IgD-negative memory B cell (primary cell): ENCODE results near the gene ARL2. TPM values are rescaled to one million over a fixed set of nuclear protein-coding genes. Genes with fewer than 3 reads are reported as not detected.
"Not testable (repeated sequence)": the region's sequence is repeated elsewhere in the genome, so short reads cannot be mapped to it uniquely, and the experiment has no call there.

Experiments
- H3K27ac Mint-ChIP-seq, 3 donors: one replicate each; pipeline ENCODE4 v1.8.0; 2020 to 2022; ENCODE audit warnings: mild to moderate bottlenecking in 3 of 3, mixed read lengths in 3 of 3, moderate library complexity in 1 of 3
- H3K27me3 Mint-ChIP-seq: one replicate; pipeline ENCODE4 v1.8.0; 2021; ENCODE audit warnings: mixed read lengths
- H3K36me3 Mint-ChIP-seq: one replicate; pipeline ENCODE4 v1.8.0; 2020; ENCODE audit warnings: mild to moderate bottlenecking, mixed read lengths
- H3K4me1 Mint-ChIP-seq, 3 donors: one replicate each; pipeline ENCODE4 v1.8.0; 2020 to 2022; ENCODE audit warnings: mixed read lengths in 3 of 3, mild to moderate bottlenecking in 1 of 3
- H3K4me3 Mint-ChIP-seq, 4 donors: one replicate each; pipeline ENCODE4 v1.8.0; 2020 to 2022; ENCODE audit warnings: mild to moderate bottlenecking in 4 of 4, mixed read lengths in 4 of 4, moderate library complexity in 3 of 4
- H3K9me3 Mint-ChIP-seq, 3 donors: one replicate each; pipeline ENCODE4 v1.8.0; 2020 to 2021; ENCODE audit warnings: mixed read lengths in 3 of 3, mild to moderate bottlenecking in 1 of 3
- polyA plus RNA-seq: library from polyadenylated mRNA; unstranded; fragments of 300-500 nt; fragmentation: Illumina TruSeq; gene quantifications from one replicate; pipeline ENCODE4 v1.2.3, GENCODE V29; 2021

The ARL2 gene
- 100 TPM for polyA plus RNA-seq

- Mint-ChIP-seq H3K27ac (peak within 1 kb of the TSS; percentile 96 to 99 (median 98)), H3K4me1 (peaks cover 18 to 24% (median 19%) of the 10 kb centered on the region in 3 donors), H3K9me3 (no peaks in the 10 kb centered on the region), H3K4me3 (peak within 1 kb of the TSS; percentile 85 to 98 (median 96)), H3K27me3 (no peaks in the 10 kb centered on the region), H3K36me3 (no peaks in the 10 kb centered on the region)
Measured at GRCh38 chr11:65013888-65014725, at the start of gene ARL2. Gene ARL2, plus strand, starts transcription at chr11:65014160. Its CDS starts 48 bp downstream, at chr11:65014208.

- Mint-ChIP-seq H3K9me3 (no peaks in the 10 kb centered on the region), H3K27me3 (no peaks in the 10 kb centered on the region), H3K4me3 (no peak overlapping the region), H3K4me1 (peaks cover 7 to 10% (median 10%) of the 10 kb centered on the region in 3 donors), H3K36me3 (peaks cover 5% of the 10 kb centered on the region), H3K27ac (no peak overlapping the region)
Measured at GRCh38 chr11:64967375-64967774, 46.6 kb upstream of the ARL2 start.

- no peaks in the 10 kb centered on the region for H3K27me3 Mint-ChIP-seq
- no peaks in the 10 kb centered on the region for H3K9me3 Mint-ChIP-seq
- H3K4me3 Mint-ChIP-seq = peak overlapping the region in 1 of 4 donors; percentile 36
- H3K27ac Mint-ChIP-seq = no peak overlapping the region
- H3K36me3 Mint-ChIP-seq = peaks cover 5% of the 10 kb centered on the region
- peaks cover 11 to 14% (median 11%) of the 10 kb centered on the region in 3 donors for H3K4me1 Mint-ChIP-seq
Measured at GRCh38 chr11:64969209-64969608, 44.8 kb upstream of the ARL2 start.

- Mint-ChIP-seq H3K27ac (peak overlapping the region in 2 of 3 donors; percentile 69 to 94), H3K9me3 (no peaks in the 10 kb centered on the region)
Measured at GRCh38 chr11:64970731-64971151, 43.2 kb upstream of the ARL2 start.

GRCh38 chr11:64971421-64972233 is 42.3 kb upstream of the ARL2 start, which contains the start of gene MAJIN:
Gene MAJIN, minus strand, starts transcription at chr11:64972108. Its CDS starts 12,703 bp downstream, at chr11:64959405.
- Mint-ChIP-seq H3K4me1 (peaks cover 14 to 22% (median 22%) of the 10 kb centered on the region in 3 donors), H3K27ac (peak within 1 kb of the TSS; percentile 43 to 94 (median 76)), H3K9me3 (no peaks in the 10 kb centered on the region), H3K27me3 (no peaks in the 10 kb centered on the region), H3K36me3 (peaks cover 4% of the 10 kb centered on the region), H3K4me3 (peak within 1 kb of the TSS; percentile 76 to 91 (median 90))

More at GRCh38 chr11:64970731-64971151, 43.2 kb upstream of the ARL2 start:
- peak overlapping the region; percentile 72 to 91 (median 84) for H3K4me3 Mint-ChIP-seq
- H3K36me3 Mint-ChIP-seq = peaks cover 5% of the 10 kb centered on the region
- peaks cover 14 to 22% (median 22%) of the 10 kb centered on the region in 3 donors for H3K4me1 Mint-ChIP-seq
- no peaks in the 10 kb centered on the region for H3K27me3 Mint-ChIP-seq

- peak overlapping the region; percentile 25 to 88 (median 65) for H3K4me3 Mint-ChIP-seq
- H3K27ac Mint-ChIP-seq = peak overlapping the region in 2 of 3 donors; percentile 86 to 98
- H3K9me3 Mint-ChIP-seq = peaks cover 0 to 2% (median 0%) of the 10 kb centered on the region in 3 donors
- peaks cover 12 to 35% (median 24%) of the 10 kb centered on the region in 3 donors for H3K4me1 Mint-ChIP-seq
- H3K36me3 Mint-ChIP-seq = peaks cover 4% of the 10 kb centered on the region
- H3K27me3 Mint-ChIP-seq = no peaks in the 10 kb centered on the region
Measured at GRCh38 chr11:64974124-64974523, 39.8 kb upstream of the ARL2 start.

GRCh38 chr11:64976651-64977050 is 37.3 kb upstream of the ARL2 start:
- peaks cover 0 to 2% (median 0%) of the 10 kb centered on the region in 3 donors for H3K9me3 Mint-ChIP-seq
- H3K4me3 Mint-ChIP-seq = no peak overlapping the region
- H3K27me3 Mint-ChIP-seq = no peaks in the 10 kb centered on the region
- H3K27ac Mint-ChIP-seq = no peak overlapping the region
- no peaks in the 10 kb centered on the region for H3K36me3 Mint-ChIP-seq
- H3K4me1 Mint-ChIP-seq = peaks cover 8 to 29% (median 18%) of the 10 kb centered on the region in 3 donors

- H3K36me3 Mint-ChIP-seq, H3K27ac Mint-ChIP-seq, H3K4me3 Mint-ChIP-seq, H3K9me3 Mint-ChIP-seq, H3K27me3 Mint-ChIP-seq: not testable (repeated sequence)
- peaks cover 7 to 32% (median 16%) of the 10 kb centered on the region in 3 donors for H3K4me1 Mint-ChIP-seq
Measured at GRCh38 chr11:64983339-64983738, 30.6 kb upstream of the ARL2 start.

GRCh38 chr11:64987998-64988854 is 25.7 kb upstream of the ARL2 start:
- Mint-ChIP-seq H3K4me3 (peak overlapping the region in 2 of 4 donors; percentile 10 to 44), H3K4me1 (peaks cover 25 to 44% (median 36%) of the 10 kb centered on the region in 3 donors), H3K27ac (peak overlapping the region; percentile 10 to 93 (median 39)), H3K9me3 (peaks cover 0 to 2% (median 0%) of the 10 kb centered on the region in 3 donors), H3K36me3 (peaks cover 3% of the 10 kb centered on the region), H3K27me3 (peaks cover 1% of the 10 kb centered on the region)

- Mint-ChIP-seq H3K9me3 (peaks cover 0 to 2% (median 0%) of the 10 kb centered on the region in 3 donors), H3K4me1 (peaks cover 25 to 44% (median 36%) of the 10 kb centered on the region in 3 donors), H3K27me3 (peaks cover 1% of the 10 kb centered on the region), H3K27ac (no peak overlapping the region), H3K4me3 (peak overlapping the region in 2 of 4 donors; percentile 91 to 93), H3K36me3 (peaks cover 3% of the 10 kb centered on the region)
Measured at GRCh38 chr11:64989416-64989815, 24.5 kb upstream of the ARL2 start.

- Mint-ChIP-seq H3K4me1 (peaks cover 22 to 35% (median 29%) of the 10 kb centered on the region in 3 donors), H3K27ac (peak overlapping the region; percentile 81 to 89 (median 86)), H3K4me3 (peak overlapping the region; percentile 68 to 93 (median 81)), H3K36me3 (peaks cover 3% of the 10 kb centered on the region), H3K9me3 (peaks cover 0 to 2% (median 0%) of the 10 kb centered on the region in 3 donors), H3K27me3 (no peaks in the 10 kb centered on the region)
Measured at GRCh38 chr11:64990222-64990923, 23.6 kb upstream of the ARL2 start.

- H3K9me3 Mint-ChIP-seq = no peaks in the 10 kb centered on the region
Measured at GRCh38 chr11:64994318-64994717, 19.6 kb upstream of the ARL2 start.

GRCh38 chr11:64996327-64996709 is 17.6 kb upstream of the ARL2 start:
- Mint-ChIP-seq H3K4me3 (peak overlapping the region; percentile 68 to 94 (median 87)), H3K4me1 (peaks cover 14 to 23% (median 18%) of the 10 kb centered on the region in 3 donors), H3K36me3 (no peaks in the 10 kb centered on the region), H3K9me3 (no peaks in the 10 kb centered on the region), H3K27ac (peak overlapping the region in 2 of 3 donors; percentile 5 to 83), H3K27me3 (no peaks in the 10 kb centered on the region)

More at GRCh38 chr11:64994318-64994717, 19.6 kb upstream of the ARL2 start:
- Mint-ChIP-seq H3K27me3 (no peaks in the 10 kb centered on the region), H3K36me3 (no peaks in the 10 kb centered on the region), H3K4me1 (peaks cover 26 to 35% (median 30%) of the 10 kb centered on the region in 3 donors), H3K4me3 (peak overlapping the region in 1 of 4 donors; percentile 43), H3K27ac (peak overlapping the region in 1 of 3 donors; percentile 32)
